ENCODE measurements around the gene DIAPH3. TPM values are rescaled to one million over a fixed set of nuclear protein-coding genes. Genes with fewer than 3 reads are reported as not detected.
"Not testable (repeated sequence)": the region's sequence is repeated elsewhere in the genome, so short reads cannot be mapped to it uniquely, and the experiment has no call there.

Gene DIAPH3
- polyA plus RNA-seq (ENCODE audit: insufficient read length in 4 of 4) = 10 to 100 TPM; 10.5 to 16.6 (median 15.3) TPM

- peak; percentile 83 to 88 (median 86) for DNase-seq (ENCODE audit: low read depth in 4 of 4, low spot score in 3 of 4)
Observed at GRCh38 chr13:60163478-60164233, at the start of gene DIAPH3. Gene DIAPH3, minus strand, starts transcription at chr13:60163928. Its CDS starts 162 bp downstream, at chr13:60163766.

GRCh38 chr13:60213236-60213744 is 49.6 kb upstream of the DIAPH3 start:
- DNase-seq (ENCODE audit: low read depth in 4 of 4, low spot score in 3 of 4) = no peak

GRCh38 chr13:60211548-60211947 is 47.8 kb upstream of the DIAPH3 start:
- DNase-seq (ENCODE audit: low read depth in 4 of 4, low spot score in 3 of 4) = no peak

GRCh38 chr13:60210510-60211330 is 47.0 kb upstream of the DIAPH3 start:
- DNase-seq (ENCODE audit: low read depth in 4 of 4, low spot score in 3 of 4) = no peak

- not testable (repeated sequence) for DNase-seq (ENCODE audit: low read depth in 4 of 4, low spot score in 3 of 4)
Observed at GRCh38 chr13:60205499-60205898, 41.8 kb upstream of the DIAPH3 start.

GRCh38 chr13:60201286-60201685 is 37.6 kb upstream of the DIAPH3 start:
- DNase-seq (ENCODE audit: low read depth in 4 of 4, low spot score in 3 of 4) = no peak

- DNase-seq (ENCODE audit: low read depth in 4 of 4, low spot score in 3 of 4) = not testable (repeated sequence)
Observed at GRCh38 chr13:60195893-60196292, 32.2 kb upstream of the DIAPH3 start.

GRCh38 chr13:60182907-60183306 is 19.2 kb upstream of the DIAPH3 start:
- no peak for DNase-seq (ENCODE audit: low read depth in 4 of 4, low spot score in 3 of 4)

- DNase-seq (ENCODE audit: low read depth in 4 of 4, low spot score in 3 of 4) = no peak
Observed at GRCh38 chr13:60178327-60178726, 14.6 kb upstream of the DIAPH3 start.

- DNase-seq (ENCODE audit: low read depth in 4 of 4, low spot score in 3 of 4) = no peak
Observed at GRCh38 chr13:60175571-60175970, 11.8 kb upstream of the DIAPH3 start.

GRCh38 chr13:60174113-60174512 is 10.4 kb upstream of the DIAPH3 start:
- DNase-seq (ENCODE audit: low read depth in 4 of 4, low spot score in 3 of 4) = no peak

- no peak for DNase-seq (ENCODE audit: low read depth in 4 of 4, low spot score in 3 of 4)
Observed at GRCh38 chr13:60172111-60172510, 8.4 kb upstream of the DIAPH3 start.

- DNase-seq (ENCODE audit: low read depth in 4 of 4, low spot score in 3 of 4) = no peak
Observed at GRCh38 chr13:60170414-60170813, 6.7 kb upstream of the DIAPH3 start.

- DNase-seq (ENCODE audit: low read depth in 4 of 4, low spot score in 3 of 4) = no peak
Observed at GRCh38 chr13:60169239-60170031, 5.7 kb upstream of the DIAPH3 start.

GRCh38 chr13:60167121-60167520 is 3.4 kb upstream of the DIAPH3 start:
- DNase-seq (ENCODE audit: low read depth in 4 of 4, low spot score in 3 of 4) = no peak

- DNase-seq (ENCODE audit: low read depth in 4 of 4, low spot score in 3 of 4) = no peak
Observed at GRCh38 chr13:60165391-60166099, 1.8 kb upstream of the DIAPH3 start.

- no peak for DNase-seq (ENCODE audit: low read depth in 4 of 4, low spot score in 3 of 4)
Observed at GRCh38 chr13:60164234-60164889, 634 bp upstream of the DIAPH3 start.

- DNase-seq (ENCODE audit: low read depth in 4 of 4, low spot score in 3 of 4) = no peak
Observed at GRCh38 chr13:60162096-60162495, 1.6 kb downstream of the DIAPH3 start.

- no peak for DNase-seq (ENCODE audit: low read depth in 4 of 4, low spot score in 3 of 4)
Observed at GRCh38 chr13:60158321-60158801, 5.4 kb downstream of the DIAPH3 start.

All from left renal pelvis (tissue), 4 donors.